Neutrophil (primary cell): Measurements from ENCODE around the gene NFYA.

Source experiments
- H3K27ac ChIP-seq: fragments of 200-600 bp; sonication (generic); 2 replicates; pipeline ENCODE4 v1.5.1; 2016; ENCODE audit warnings: mild to moderate bottlenecking, moderate library complexity
- H3K27me3 ChIP-seq: fragments of 200-600 bp; sonication (generic); 2 replicates; pipeline ENCODE4 v1.6.0; 2016; ENCODE audit warnings: mild to moderate bottlenecking
- H3K36me3 ChIP-seq: fragments of 200-600 bp; sonication (generic); 2 replicates; pipeline ENCODE4 v1.5.1; 2017
- H3K4me1 ChIP-seq, 2 experiments: fragments of 200-600 bp in 1 of 2; sonication (generic) in 1 of 2; 1 replicate in 1 of 2; 2 replicates in 1 of 2; pipeline versions ENCODE4 v1.5.1 to v1.6.1; 2013 to 2016; ENCODE audit warnings: low read depth in 1 of 2, low read length in 1 of 2, mild to moderate bottlenecking in 1 of 2, moderate library complexity in 1 of 2; ENCODE audit not compliant: control insufficient read depth in 1 of 2, insufficient read depth in 1 of 2
- H3K4me3 ChIP-seq, 2 experiments: fragments of 200-600 bp in 1 of 2; sonication (generic) in 1 of 2; 1 replicate in 1 of 2; 2 replicates in 1 of 2; pipeline ENCODE4 v1.5.1; 2013 to 2016; ENCODE audit warnings: low read depth in 1 of 2, low read length in 1 of 2, mild to moderate bottlenecking in 1 of 2, moderate library complexity in 1 of 2
- H3K9me3 ChIP-seq: fragments of 200-600 bp; sonication (generic); 2 replicates; pipeline ENCODE4 v1.5.1; 2016
- CTCF ChIP-seq: fragments of 200-600 bp; sonication (generic); IDR thresholded peaks from 2 replicates; pipeline ENCODE4 v1.5.1; 2016; ENCODE audit warnings: antibody characterized with exemption

NFYA gene

DNA sequence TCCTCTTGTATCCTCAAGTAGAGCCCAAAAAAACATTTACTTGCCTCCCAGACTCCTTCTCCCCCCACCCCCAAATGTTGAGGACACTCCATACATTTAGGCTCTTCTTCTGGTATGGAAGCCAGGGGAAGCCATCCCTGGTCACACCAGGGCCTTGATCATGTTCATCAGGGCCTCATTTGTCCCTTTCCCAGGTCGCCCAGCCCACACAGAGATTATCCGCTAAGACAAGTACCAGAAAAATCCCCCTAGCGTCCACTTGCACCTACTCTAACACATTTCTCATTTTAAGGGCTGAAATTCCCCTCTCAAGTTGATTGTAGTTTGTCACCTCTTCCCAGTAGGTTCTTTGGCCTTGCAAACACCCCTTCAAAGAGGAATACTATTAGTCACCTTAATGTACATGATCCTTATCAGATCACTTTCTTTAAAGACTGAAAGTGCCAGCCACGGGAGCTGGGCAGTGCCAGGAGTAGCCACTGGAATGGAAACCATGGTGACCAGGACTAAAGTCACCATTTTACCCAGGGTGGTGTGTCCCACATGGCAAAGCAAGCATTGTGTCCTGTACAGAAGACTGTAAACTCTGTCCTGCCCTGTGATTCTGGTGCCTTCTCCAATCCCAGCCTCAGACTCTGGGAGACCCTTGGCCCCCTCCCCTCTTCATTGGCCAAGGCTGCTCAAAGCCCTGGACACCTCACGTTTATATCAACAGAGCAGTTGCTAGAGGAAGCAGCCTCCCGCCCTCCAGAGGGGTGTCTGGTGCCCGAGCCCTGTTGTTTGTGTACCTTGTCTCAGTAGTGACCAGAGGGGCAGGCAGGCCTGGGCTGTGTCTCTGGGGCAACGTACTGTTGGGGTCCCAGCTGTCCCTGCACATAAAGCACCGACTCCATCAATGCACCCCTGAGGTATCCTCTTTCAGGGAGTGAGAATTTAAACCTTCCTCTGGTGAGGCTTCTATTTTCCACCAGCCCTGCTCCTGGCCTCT is 24.7 kb upstream of the NFYA start:
- Histone ChIP-seq H3K4me1 (peaks cover 10 to 13% of the 10 kb centered on the region in 2 experiments), H3K27me3 (no peaks in the 10 kb centered on the region), H3K9me3 (no peaks in the 10 kb centered on the region), H3K36me3 (no peaks in the 10 kb centered on the region), H3K4me3 (no peak overlapping the region), H3K27ac (no peak overlapping the region)
- no peak for TF ChIP-seq CTCF

- Histone ChIP-seq H3K27me3 (no peaks in the 10 kb centered on the region), H3K4me3 (no peak overlapping the region), H3K36me3 (no peaks in the 10 kb centered on the region), H3K9me3 (no peaks in the 10 kb centered on the region), H3K4me1 (peaks cover 10 to 13% of the 10 kb centered on the region in 2 experiments), H3K27ac (no peak overlapping the region)
- TF ChIP-seq CTCF = no peak
Measured at GRCh38 chr6:41049521-41049920, 23.3 kb upstream of the NFYA start.

DNA sequence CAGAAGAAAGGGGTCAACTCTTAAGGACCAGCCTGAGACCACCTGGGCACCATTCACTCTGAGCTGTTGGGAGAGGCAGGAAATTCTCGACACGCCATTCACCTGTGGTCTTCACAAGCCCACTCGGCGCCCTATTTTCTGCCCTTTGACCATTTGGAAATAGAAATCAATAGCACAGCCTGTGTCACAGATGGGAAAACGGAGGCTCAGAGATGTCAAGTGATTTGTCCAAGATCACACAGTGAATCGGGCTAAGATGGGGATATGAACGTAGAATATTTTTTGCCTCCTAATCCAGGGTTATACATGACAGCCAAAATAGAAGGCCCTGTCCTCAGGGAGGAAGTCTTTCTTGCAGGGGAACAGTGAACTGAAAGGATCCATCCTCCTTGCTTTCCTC is 22.8 kb upstream of the NFYA start:
- Histone ChIP-seq H3K9me3 (no peaks in the 10 kb centered on the region), H3K27ac (no peak overlapping the region), H3K36me3 (no peaks in the 10 kb centered on the region), H3K4me3 (no peak overlapping the region), H3K4me1 (peaks cover 10 to 13% of the 10 kb centered on the region in 2 experiments), H3K27me3 (no peaks in the 10 kb centered on the region)
- no peak for TF ChIP-seq CTCF

GRCh38 chr6:41050536-41050935 is 22.2 kb upstream of the NFYA start:
- Histone ChIP-seq H3K27me3 (no peaks in the 10 kb centered on the region), H3K27ac (no peak overlapping the region), H3K4me3 (no peak overlapping the region), H3K36me3 (no peaks in the 10 kb centered on the region), H3K9me3 (no peaks in the 10 kb centered on the region), H3K4me1 (peaks cover 10 to 13% of the 10 kb centered on the region in 2 experiments)
- TF ChIP-seq CTCF = no peak

- Histone ChIP-seq H3K27me3 (no peaks in the 10 kb centered on the region), H3K27ac (peak overlapping the region; percentile 58), H3K36me3 (no peaks in the 10 kb centered on the region), H3K4me1 (peaks cover 10 to 13% of the 10 kb centered on the region in 2 experiments), H3K4me3 (no peak overlapping the region), H3K9me3 (no peaks in the 10 kb centered on the region)
- no peak for TF ChIP-seq CTCF
Measured at GRCh38 chr6:41051873-41052272, 20.9 kb upstream of the NFYA start.
